ENCODE data around the gene ARSD.
"Not testable (repeated sequence)": the region's sequence is repeated elsewhere in the genome, so short reads cannot be mapped to it uniquely, and the experiment has no call there.

ARSD gene

GRCh38 chrX:2928583-2929434, at the start of gene ARSD:
ARSD (minus strand) TSS chrX:2929339; CDS start chrX:2929275, 64 bp downstream.
- Histone ChIP-seq H3K4me3 (no peak within 1 kb of the TSS), H3K36me3 (ENCODE audit: insufficient read depth, low read length) (no peaks in the 10 kb centered on the region), H3K27ac (no peak within 1 kb of the TSS), H3K9ac (ENCODE audit: insufficient read length) (no peak within 1 kb of the TSS), H3K9me3 (ENCODE audit: low read depth, low read length) (no peaks in the 10 kb centered on the region)
- no peak for DNase-seq (ENCODE audit: low read depth, low spot score)
- TF ChIP-seq FOXP2 (optimal IDR thresholded peaks at IDR 0.05; ENCODE audit: control extremely low read depth, extremely low read length, insufficient read depth): no peak
- 0 out of 2 replicates have a peak, but pooled peaks have one; percentile 15 for TF ChIP-seq POLR2AphosphoS5 (IDR thresholded peaks at IDR 0.05; ENCODE audit: borderline replicate concordance, low read depth, low read length)

- H3K9ac ChIP-seq (ENCODE audit: insufficient read length); H3K36me3 ChIP-seq (ENCODE audit: insufficient read depth, low read length); H3K9me3 ChIP-seq (ENCODE audit: low read depth, low read length); H3K27ac ChIP-seq; H3K4me3 ChIP-seq; DNase-seq (ENCODE audit: low read depth, low spot score): not testable (repeated sequence)
Measured at GRCh38 chrX:2978639-2979038, 49.5 kb upstream of the ARSD start.

- DNase-seq (ENCODE audit: low read depth, low spot score): no peak
Measured at GRCh38 chrX:2974961-2975360, 45.8 kb upstream of the ARSD start.

GRCh38 chrX:2972391-2972790, 43.3 kb upstream of the ARSD start:
- TF ChIP-seq EZH2 (IDR thresholded peaks at IDR 0.05): no peak
- TF ChIP-seq FOXP2 (optimal IDR thresholded peaks at IDR 0.05; ENCODE audit: control extremely low read depth, extremely low read length, insufficient read depth): no peak
- H3K27ac ChIP-seq: no peak overlapping the region
- DNase-seq (ENCODE audit: low read depth, low spot score): no peak
- no peak overlapping the region for H3K4me3 ChIP-seq
- H3K9me3 ChIP-seq (ENCODE audit: low read depth, low read length): no peaks in the 10 kb centered on the region
- no peak overlapping the region for H3K9ac ChIP-seq (ENCODE audit: insufficient read length)
- H3K36me3 ChIP-seq (ENCODE audit: insufficient read depth, low read length): no peaks in the 10 kb centered on the region

More at GRCh38 chrX:2974961-2975360, 45.8 kb upstream of the ARSD start:
- no peak overlapping the region for H3K4me3 ChIP-seq
- no peak overlapping the region for H3K9ac ChIP-seq (ENCODE audit: insufficient read length)
- no peak for TF ChIP-seq POLR2AphosphoS5 (IDR thresholded peaks at IDR 0.05; ENCODE audit: borderline replicate concordance, low read depth, low read length)
- TF ChIP-seq EZH2 (IDR thresholded peaks at IDR 0.05): no peak
- TF ChIP-seq FOXP2 (optimal IDR thresholded peaks at IDR 0.05; ENCODE audit: control extremely low read depth, extremely low read length, insufficient read depth): no peak
- H3K27ac ChIP-seq: no peak overlapping the region
- no peaks in the 10 kb centered on the region for H3K9me3 ChIP-seq (ENCODE audit: low read depth, low read length)
- H3K36me3 ChIP-seq (ENCODE audit: insufficient read depth, low read length): no peaks in the 10 kb centered on the region

- Histone ChIP-seq H3K36me3 (ENCODE audit: insufficient read depth, low read length) (no peaks in the 10 kb centered on the region), H3K9ac (ENCODE audit: insufficient read length) (no peak overlapping the region), H3K27ac (no peak overlapping the region), H3K4me3 (no peak overlapping the region), H3K9me3 (ENCODE audit: low read depth, low read length) (no peaks in the 10 kb centered on the region)
- no peak for TF ChIP-seq POLR2AphosphoS5 (IDR thresholded peaks at IDR 0.05; ENCODE audit: borderline replicate concordance, low read depth, low read length)
- TF ChIP-seq EZH2 (IDR thresholded peaks at IDR 0.05): no peak
- TF ChIP-seq FOXP2 (optimal IDR thresholded peaks at IDR 0.05; ENCODE audit: control extremely low read depth, extremely low read length, insufficient read depth): no peak
- no peak for DNase-seq (ENCODE audit: low read depth, low spot score)
Measured at GRCh38 chrX:2969021-2969420, 39.9 kb upstream of the ARSD start.

- Histone ChIP-seq H3K9ac (ENCODE audit: insufficient read length) (peak overlapping the region; percentile 34), H3K4me3 (peak overlapping the region; percentile 64), H3K27ac (0 out of 2 replicates have a peak overlapping the region, but pooled peaks have one; percentile 6), H3K9me3 (ENCODE audit: low read depth, low read length) (no peaks in the 10 kb centered on the region), H3K36me3 (ENCODE audit: insufficient read depth, low read length) (no peaks in the 10 kb centered on the region)
- no peak for DNase-seq (ENCODE audit: low read depth, low spot score)
- TF ChIP-seq EZH2 (IDR thresholded peaks at IDR 0.05) (no peak), FOXP2 (optimal IDR thresholded peaks at IDR 0.05; ENCODE audit: control extremely low read depth, extremely low read length, insufficient read depth) (no peak), POLR2AphosphoS5 (IDR thresholded peaks at IDR 0.05; ENCODE audit: borderline replicate concordance, low read depth, low read length) (no peak)
Measured at GRCh38 chrX:2967998-2968909, 39.1 kb upstream of the ARSD start.

- TF ChIP-seq EZH2 (IDR thresholded peaks at IDR 0.05) (no peak), POLR2AphosphoS5 (IDR thresholded peaks at IDR 0.05; ENCODE audit: borderline replicate concordance, low read depth, low read length) (no peak), FOXP2 (optimal IDR thresholded peaks at IDR 0.05; ENCODE audit: control extremely low read depth, extremely low read length, insufficient read depth) (no peak)
- H3K9me3 ChIP-seq (ENCODE audit: low read depth, low read length): no peaks in the 10 kb centered on the region
- peak overlapping the region; percentile 64 for H3K4me3 ChIP-seq
- no peak for DNase-seq (ENCODE audit: low read depth, low spot score)
- no peak overlapping the region for H3K27ac ChIP-seq
- H3K9ac ChIP-seq (ENCODE audit: insufficient read length): peak overlapping the region; percentile 34
- H3K36me3 ChIP-seq (ENCODE audit: insufficient read depth, low read length): no peaks in the 10 kb centered on the region
Measured at GRCh38 chrX:2967584-2967983, 38.4 kb upstream of the ARSD start.

- H3K9ac ChIP-seq (ENCODE audit: insufficient read length): no peak overlapping the region
- TF ChIP-seq FOXP2 (optimal IDR thresholded peaks at IDR 0.05; ENCODE audit: control extremely low read depth, extremely low read length, insufficient read depth) (no peak), POLR2AphosphoS5 (IDR thresholded peaks at IDR 0.05; ENCODE audit: borderline replicate concordance, low read depth, low read length) (no peak), EZH2 (IDR thresholded peaks at IDR 0.05) (no peak)
Measured at GRCh38 chrX:2967012-2967411, 37.9 kb upstream of the ARSD start.

More at GRCh38 chrX:2967012-2967411, 37.9 kb upstream of the ARSD start:
- no peaks in the 10 kb centered on the region for H3K9me3 ChIP-seq (ENCODE audit: low read depth, low read length)
- no peak for DNase-seq (ENCODE audit: low read depth, low spot score)
- no peaks in the 10 kb centered on the region for H3K36me3 ChIP-seq (ENCODE audit: insufficient read depth, low read length)
- H3K4me3 ChIP-seq: no peak overlapping the region
- no peak overlapping the region for H3K27ac ChIP-seq

All from SK-N-MC (cell line).